DOHH2 (cell line): Measurements from ENCODE around the gene CDH4.

Experiments used
- H3F3A ChIP-seq: fragments of 200-600 bp; sonication (generic), shearing (Covaris generic); 2 replicates; pipeline ENCODE4 v1.6.0; 2016; ENCODE audit warnings: antibody characterized with exemption, mild to moderate bottlenecking; ENCODE audit not compliant: control insufficient read depth, insufficient read depth
- H3K27ac ChIP-seq: fragments of 200-600 bp; sonication (generic); 2 replicates; pipeline ENCODE4 v1.5.1; 2014; ENCODE audit warnings: low read depth, mild to moderate bottlenecking, low read length, moderate library complexity
- H3K27me3 ChIP-seq: fragments of 200-600 bp; sonication (generic); 2 replicates; pipeline ENCODE4 v1.6.1; 2014; ENCODE audit warnings: mild to moderate bottlenecking, low read length, mixed read lengths; ENCODE audit not compliant: control insufficient read depth
- H3K36me3 ChIP-seq: fragments of 200-600 bp; sonication (generic); 2 replicates; pipeline ENCODE4 v1.6.1; 2014; ENCODE audit warnings: mild to moderate bottlenecking, low read length, moderate library complexity, mixed read lengths; ENCODE audit not compliant: control insufficient read depth
- H3K4me1 ChIP-seq: fragments of 200-600 bp; sonication (generic); 2 replicates; pipeline ENCODE4 v1.6.1; 2014; ENCODE audit warnings: mild to moderate bottlenecking, low read length, mixed read lengths; ENCODE audit not compliant: control insufficient read depth
- H3K4me2 ChIP-seq: fragments of 200-600 bp; sonication (generic); 2 replicates; pipeline ENCODE4 v1.6.0; 2014; ENCODE audit warnings: mild to moderate bottlenecking, low read length, moderate library complexity
- H3K4me3 ChIP-seq: fragments of 200-600 bp; sonication (generic); 2 replicates; pipeline ENCODE4 v1.5.1; 2014; ENCODE audit warnings: mild to moderate bottlenecking, low read length, mixed read lengths
- H3K79me2 ChIP-seq: fragments of 200-600 bp; sonication (generic); 2 replicates; pipeline ENCODE4 v1.6.1; 2014; ENCODE audit warnings: mild to moderate bottlenecking, low read length, mixed read lengths; ENCODE audit not compliant: control insufficient read depth
- H3K9me2 ChIP-seq: fragments of 200-600 bp; sonication (generic); replicated peaks from 2 replicates; pipeline ENCODE4 v1.6.1; 2014; ENCODE audit warnings: mild to moderate bottlenecking, low read length, mixed read lengths; ENCODE audit not compliant: control insufficient read depth
- H3K9me3 ChIP-seq: fragments of 200-600 bp; sonication (generic); 2 replicates; pipeline ENCODE4 v1.6.1; 2014; ENCODE audit warnings: antibody characterized with exemption, low read length, mixed read lengths; ENCODE audit not compliant: control insufficient read depth, insufficient read depth
- H4K20me1 ChIP-seq: fragments of 200-600 bp; sonication (generic); 2 replicates; pipeline ENCODE4 v1.6.0; 2014; ENCODE audit warnings: low read depth, mild to moderate bottlenecking, antibody characterized with exemption, low read length, moderate library complexity; ENCODE audit not compliant: control insufficient read depth, insufficient read depth
- EZH2phosphoT487 ChIP-seq: fragments of 200-600 bp; sonication (generic); IDR thresholded peaks from 2 replicates; pipeline ENCODE4 v1.6.1; 2017; ENCODE audit warnings: borderline replicate concordance, mild to moderate bottlenecking, antibody characterized with exemption, low read length, moderate library complexity, mixed read lengths
- TF ChIP-seq, protein P1 (sequence below): fragments of 200-600 bp; sonication (generic); IDR thresholded peaks from one replicate; pipeline ENCODE4 v1.5.1; 2014; ENCODE audit warnings: antibody characterized with exemption, mild to moderate bottlenecking, low read depth, low read length; ENCODE audit not compliant: poor library complexity, severe bottlenecking

CDH4 gene

DNA sequence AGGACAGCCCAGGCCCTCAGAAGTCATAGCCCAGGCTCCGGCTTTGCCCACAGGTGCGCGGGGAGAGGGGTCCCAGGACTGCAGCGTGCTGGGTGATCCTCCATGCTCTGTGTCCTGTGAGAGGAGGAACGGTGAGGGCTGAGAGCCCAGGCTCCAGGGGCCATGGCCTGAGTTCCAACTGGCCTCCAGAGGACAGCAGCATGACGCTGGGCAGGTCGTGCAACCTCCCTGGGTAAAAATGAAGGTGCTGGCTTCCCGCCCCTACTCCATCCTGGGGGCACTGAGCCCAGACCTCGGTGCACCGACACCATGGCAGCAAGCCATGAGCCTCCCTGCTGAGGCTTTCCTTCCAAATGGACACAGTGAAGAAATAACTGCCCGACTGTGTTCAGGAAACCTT lies 508.3 kb downstream of the CDH4 start:
- H3K36me3 ChIP-seq = no peaks in the 10 kb centered on the region
- H3K27ac ChIP-seq = no peak overlapping the region
- H3K4me3 ChIP-seq = no peak overlapping the region
- H3K9me2 ChIP-seq = no peaks in the 10 kb centered on the region
- TF ChIP-seq, protein P1, sequence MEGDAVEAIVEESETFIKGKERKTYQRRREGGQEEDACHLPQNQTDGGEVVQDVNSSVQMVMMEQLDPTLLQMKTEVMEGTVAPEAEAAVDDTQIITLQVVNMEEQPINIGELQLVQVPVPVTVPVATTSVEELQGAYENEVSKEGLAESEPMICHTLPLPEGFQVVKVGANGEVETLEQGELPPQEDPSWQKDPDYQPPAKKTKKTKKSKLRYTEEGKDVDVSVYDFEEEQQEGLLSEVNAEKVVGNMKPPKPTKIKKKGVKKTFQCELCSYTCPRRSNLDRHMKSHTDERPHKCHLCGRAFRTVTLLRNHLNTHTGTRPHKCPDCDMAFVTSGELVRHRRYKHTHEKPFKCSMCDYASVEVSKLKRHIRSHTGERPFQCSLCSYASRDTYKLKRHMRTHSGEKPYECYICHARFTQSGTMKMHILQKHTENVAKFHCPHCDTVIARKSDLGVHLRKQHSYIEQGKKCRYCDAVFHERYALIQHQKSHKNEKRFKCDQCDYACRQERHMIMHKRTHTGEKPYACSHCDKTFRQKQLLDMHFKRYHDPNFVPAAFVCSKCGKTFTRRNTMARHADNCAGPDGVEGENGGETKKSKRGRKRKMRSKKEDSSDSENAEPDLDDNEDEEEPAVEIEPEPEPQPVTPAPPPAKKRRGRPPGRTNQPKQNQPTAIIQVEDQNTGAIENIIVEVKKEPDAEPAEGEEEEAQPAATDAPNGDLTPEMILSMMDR = no peak
- no peak for TF ChIP-seq EZH2phosphoT487
- no peaks in the 10 kb centered on the region for H3F3A ChIP-seq
- H3K9me3 ChIP-seq = no peaks in the 10 kb centered on the region
- H4K20me1 ChIP-seq = no peaks in the 10 kb centered on the region
- H3K27me3 ChIP-seq = no peaks in the 10 kb centered on the region
- H3K4me1 ChIP-seq = no peaks in the 10 kb centered on the region
- no peak overlapping the region for H3K4me2 ChIP-seq
- no peaks in the 10 kb centered on the region for H3K79me2 ChIP-seq

DNA sequence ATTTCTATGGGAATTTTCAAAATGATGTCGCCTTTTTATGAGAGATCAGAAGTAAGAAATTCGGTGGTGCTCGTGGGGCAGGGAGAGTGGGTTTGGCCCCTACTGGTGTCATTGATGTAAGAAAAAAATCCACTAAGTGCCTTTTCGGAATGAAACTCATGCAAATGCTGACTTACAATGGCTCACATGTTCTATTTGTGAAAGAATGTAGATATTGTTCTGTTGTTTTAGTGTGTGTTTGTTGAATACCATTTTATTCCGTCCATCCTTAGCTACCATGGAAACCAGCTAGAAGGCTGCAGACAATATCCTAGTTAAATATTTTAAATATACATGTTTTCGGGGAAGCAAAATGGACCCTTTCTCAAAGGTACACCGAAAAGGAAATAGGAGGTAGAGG lies 508.7 kb downstream of the CDH4 start:
- H4K20me1 ChIP-seq = no peaks in the 10 kb centered on the region
- TF ChIP-seq EZH2phosphoT487 = no peak
- TF ChIP-seq, protein P1 = no peak

GRCh38 chr20:61761453-61762166 lies 509.5 kb downstream of the CDH4 start:
- Histone ChIP-seq H3K9me2 (no peaks in the 10 kb centered on the region), H3K4me2 (no peak overlapping the region), H3K4me1 (no peaks in the 10 kb centered on the region), H3K27me3 (no peaks in the 10 kb centered on the region), H3K27ac (no peak overlapping the region), H3F3A (no peaks in the 10 kb centered on the region), H3K9me3 (no peaks in the 10 kb centered on the region), H3K79me2 (no peaks in the 10 kb centered on the region), H3K4me3 (no peak overlapping the region), H3K36me3 (no peaks in the 10 kb centered on the region), H4K20me1 (no peaks in the 10 kb centered on the region)
- TF ChIP-seq EZH2phosphoT487 = no peak

More for the DNA sequence above, 508.7 kb downstream of the CDH4 start:
- Histone ChIP-seq H3K9me3 (no peaks in the 10 kb centered on the region), H3K4me1 (no peaks in the 10 kb centered on the region), H3K4me2 (no peak overlapping the region), H3F3A (no peaks in the 10 kb centered on the region), H3K27ac (no peak overlapping the region), H3K27me3 (no peaks in the 10 kb centered on the region), H3K9me2 (no peaks in the 10 kb centered on the region), H3K79me2 (no peaks in the 10 kb centered on the region), H3K4me3 (no peak overlapping the region), H3K36me3 (no peaks in the 10 kb centered on the region)

- no peaks in the 10 kb centered on the region for H3K27me3 ChIP-seq
- H3K9me3 ChIP-seq = no peaks in the 10 kb centered on the region
- H3K9me2 ChIP-seq = no peaks in the 10 kb centered on the region
Measured at GRCh38 chr20:61762167-61762710, 510.2 kb downstream of the CDH4 start.

More at GRCh38 chr20:61762167-61762710, 510.2 kb downstream of the CDH4 start:
- Histone ChIP-seq H3K36me3 (no peaks in the 10 kb centered on the region), H3F3A (no peaks in the 10 kb centered on the region), H4K20me1 (no peaks in the 10 kb centered on the region), H3K4me3 (no peak overlapping the region), H3K4me1 (no peaks in the 10 kb centered on the region), H3K79me2 (no peaks in the 10 kb centered on the region), H3K27ac (no peak overlapping the region), H3K4me2 (no peak overlapping the region)
- TF ChIP-seq EZH2phosphoT487 = no peak
